GM19324 (cell line): ENCODE data around the gene C1QTNF9.
"Not testable (repeated sequence)": the region's sequence is repeated elsewhere in the genome, so short reads cannot be mapped to it uniquely, and the experiment has no call there.

Experiments
- ATAC-seq: cut with Tn5 transposase; IDR thresholded peaks from one replicate; pipeline ENCODE4 v1.9.1; 2021; ENCODE audit warnings: mild to moderate bottlenecking, moderate library complexity; ENCODE audit not compliant: unreplicated experiment, low FRiP score

The C1QTNF9 gene

GRCh38 chr13:24309300-24309699, at the start of gene C1QTNF9:
TSS of gene C1QTNF9 (plus strand) at chr13:24309580. CDS start at chr13:24316004, 6,424 bp downstream.
- not testable (repeated sequence) for ATAC-seq

GRCh38 chr13:24261566-24261965, 47.8 kb upstream of the C1QTNF9 start:
- ATAC-seq = no peak

- no peak for ATAC-seq
Measured at GRCh38 chr13:24263632-24264031, 45.7 kb upstream of the C1QTNF9 start.

- ATAC-seq = peak; percentile 54
Measured at GRCh38 chr13:24264976-24265375, 44.4 kb upstream of the C1QTNF9 start.

- ATAC-seq = no peak
Measured at GRCh38 chr13:24265453-24265852, 43.9 kb upstream of the C1QTNF9 start.

GRCh38 chr13:24267274-24267673, 42.1 kb upstream of the C1QTNF9 start:
- no peak for ATAC-seq

GRCh38 chr13:24267801-24268200, 41.6 kb upstream of the C1QTNF9 start:
- no peak for ATAC-seq

GRCh38 chr13:24269821-24270220, 39.6 kb upstream of the C1QTNF9 start:
- no peak for ATAC-seq

GRCh38 chr13:24270639-24271141, 38.7 kb upstream of the C1QTNF9 start:
- ATAC-seq = peak; percentile 46

GRCh38 chr13:24271231-24271600, 38.2 kb upstream of the C1QTNF9 start:
- ATAC-seq = peak; percentile 6

GRCh38 chr13:24271601-24272451, 37.6 kb upstream of the C1QTNF9 start:
- peak; percentile 43 for ATAC-seq

- ATAC-seq = no peak
Measured at GRCh38 chr13:24272452-24273161, 36.8 kb upstream of the C1QTNF9 start.

- no peak for ATAC-seq
Measured at GRCh38 chr13:24273926-24274325, 35.5 kb upstream of the C1QTNF9 start.

GRCh38 chr13:24274452-24275021, 34.8 kb upstream of the C1QTNF9 start:
- peak; percentile 67 for ATAC-seq

GRCh38 chr13:24275041-24275440, 34.3 kb upstream of the C1QTNF9 start:
- ATAC-seq = no peak

GRCh38 chr13:24276306-24276705, 33.1 kb upstream of the C1QTNF9 start:
- ATAC-seq = no peak

GRCh38 chr13:24276861-24277260, 32.5 kb upstream of the C1QTNF9 start:
- no peak for ATAC-seq

GRCh38 chr13:24277761-24278160, 31.6 kb upstream of the C1QTNF9 start:
- ATAC-seq = no peak

GRCh38 chr13:24279327-24280110, 29.9 kb upstream of the C1QTNF9 start:
- no peak for ATAC-seq

GRCh38 chr13:24280720-24281119, 28.7 kb upstream of the C1QTNF9 start:
- no peak for ATAC-seq
